T-helper 9 cell (primary cell): ENCODE results near the gene GOLIM4.
"Not testable (repeated sequence)": the region's sequence is repeated elsewhere in the genome, so short reads cannot be mapped to it uniquely, and the experiment has no call there.

Experiments
- DNase-seq: peaks from one replicate; pipeline ENCODE4 v3.0.0-alpha.2; 2020
- total RNA-seq, 2 donors: gene quantifications; one replicate each; lab custom pipeline; 2026; lab: John Stamatoyannopoulos, UW

GOLIM4 gene, protein sequence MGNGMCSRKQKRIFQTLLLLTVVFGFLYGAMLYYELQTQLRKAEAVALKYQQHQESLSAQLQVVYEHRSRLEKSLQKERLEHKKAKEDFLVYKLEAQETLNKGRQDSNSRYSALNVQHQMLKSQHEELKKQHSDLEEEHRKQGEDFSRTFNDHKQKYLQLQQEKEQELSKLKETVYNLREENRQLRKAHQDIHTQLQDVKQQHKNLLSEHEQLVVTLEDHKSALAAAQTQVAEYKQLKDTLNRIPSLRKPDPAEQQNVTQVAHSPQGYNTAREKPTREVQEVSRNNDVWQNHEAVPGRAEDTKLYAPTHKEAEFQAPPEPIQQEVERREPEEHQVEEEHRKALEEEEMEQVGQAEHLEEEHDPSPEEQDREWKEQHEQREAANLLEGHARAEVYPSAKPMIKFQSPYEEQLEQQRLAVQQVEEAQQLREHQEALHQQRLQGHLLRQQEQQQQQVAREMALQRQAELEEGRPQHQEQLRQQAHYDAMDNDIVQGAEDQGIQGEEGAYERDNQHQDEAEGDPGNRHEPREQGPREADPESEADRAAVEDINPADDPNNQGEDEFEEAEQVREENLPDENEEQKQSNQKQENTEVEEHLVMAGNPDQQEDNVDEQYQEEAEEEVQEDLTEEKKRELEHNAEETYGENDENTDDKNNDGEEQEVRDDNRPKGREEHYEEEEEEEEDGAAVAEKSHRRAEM
- total RNA-seq: 1.2 to 2.4 reads per million in 2 donors

- DNase-seq: no peak
Observed at GRCh38 chr3:168095611-168096209, at the start of gene GOLIM4. TSS of gene GOLIM4 (minus strand) at chr3:168095924. CDS start at chr3:168095285, 639 bp downstream.

- no peak for DNase-seq
Observed at GRCh38 chr3:168141405-168141998, 45.8 kb upstream of the GOLIM4 start.

DNA sequence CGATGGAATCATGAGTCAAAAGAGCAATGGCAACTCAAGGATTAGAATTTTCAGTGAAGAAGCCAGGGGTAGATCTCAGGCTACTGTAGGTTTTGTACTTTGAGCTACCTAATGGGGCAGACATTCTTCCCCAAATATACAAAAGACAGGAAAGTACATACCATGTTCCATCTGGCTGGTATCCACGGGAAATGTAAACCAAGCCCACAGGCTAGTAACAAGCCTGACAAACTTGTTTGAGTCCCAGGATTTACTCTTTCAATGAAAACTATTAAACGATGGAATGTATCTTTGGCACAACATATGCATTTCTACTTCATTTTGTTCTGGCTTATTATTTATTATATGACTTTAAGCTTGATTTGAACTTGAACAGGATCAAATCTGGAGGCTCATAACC lies 44.2 kb upstream of the GOLIM4 start:
- no peak for DNase-seq

DNA sequence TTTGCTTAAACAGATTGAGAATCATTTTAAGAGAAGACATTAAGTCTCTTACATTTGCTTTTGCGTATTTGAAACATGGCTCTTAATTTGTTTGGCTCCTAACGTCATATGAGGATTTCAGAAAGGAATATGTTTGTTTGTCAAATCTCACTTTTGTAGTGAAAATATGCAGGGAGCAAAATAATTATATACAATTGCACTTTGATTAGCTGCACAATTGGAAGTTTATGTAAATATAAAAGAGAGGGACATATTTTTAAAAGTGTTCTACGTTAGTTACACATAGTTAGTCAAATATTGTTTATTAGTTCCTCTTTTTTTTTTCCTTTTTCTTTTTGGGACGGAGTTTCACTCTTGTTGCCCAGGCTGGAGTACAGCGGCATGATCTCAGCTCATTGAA lies 42.7 kb upstream of the GOLIM4 start:
- no peak for DNase-seq

- no peak for DNase-seq
Observed at GRCh38 chr3:168134931-168135330, 39.2 kb upstream of the GOLIM4 start.

- DNase-seq: not testable (repeated sequence)
Observed at GRCh38 chr3:168130250-168130649, 34.5 kb upstream of the GOLIM4 start.

DNA sequence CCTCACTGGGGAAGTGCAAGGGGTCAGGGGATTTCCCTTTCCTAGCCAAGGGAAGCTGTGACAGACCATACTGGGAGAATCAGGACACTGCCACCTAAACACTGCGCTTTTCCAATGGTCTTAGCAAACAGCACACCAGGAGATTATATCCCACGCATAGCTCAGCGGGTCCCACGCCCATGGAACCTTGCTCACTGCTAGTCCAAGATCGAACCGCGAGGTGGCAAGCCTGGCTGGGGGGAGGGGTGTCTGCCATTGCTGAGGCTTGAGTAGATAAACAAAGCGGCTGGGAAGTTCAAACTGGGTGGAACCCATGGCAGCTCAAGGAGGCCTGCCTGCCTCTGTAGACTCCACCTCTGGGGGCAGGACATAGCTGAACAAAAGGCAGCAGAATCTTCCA lies 32.7 kb upstream of the GOLIM4 start:
- not testable (repeated sequence) for DNase-seq

DNA sequence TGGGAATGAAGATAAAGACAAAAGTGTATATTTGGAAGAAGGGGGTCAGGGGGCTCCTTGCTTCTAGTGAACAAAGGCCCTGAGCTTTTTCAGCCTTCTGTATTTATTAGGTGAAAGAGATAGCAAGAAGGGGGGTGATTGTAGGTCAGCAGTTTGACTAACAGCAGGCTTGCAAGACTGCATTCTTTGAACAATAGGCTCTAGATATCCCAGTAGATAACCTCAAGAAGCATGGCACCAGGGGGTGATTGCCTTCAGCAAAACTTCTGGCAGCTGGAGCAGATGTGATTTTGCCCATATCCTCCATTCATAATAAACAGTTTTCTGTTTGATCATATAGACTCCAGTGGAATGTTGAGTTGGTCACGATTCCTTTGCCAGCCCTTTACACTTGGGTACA lies 31.7 kb upstream of the GOLIM4 start:
- no peak for DNase-seq

GRCh38 chr3:168124791-168125190 lies 29.1 kb upstream of the GOLIM4 start:
- no peak for DNase-seq

- no peak for DNase-seq
Observed at GRCh38 chr3:168124291-168124690, 28.6 kb upstream of the GOLIM4 start.

DNA sequence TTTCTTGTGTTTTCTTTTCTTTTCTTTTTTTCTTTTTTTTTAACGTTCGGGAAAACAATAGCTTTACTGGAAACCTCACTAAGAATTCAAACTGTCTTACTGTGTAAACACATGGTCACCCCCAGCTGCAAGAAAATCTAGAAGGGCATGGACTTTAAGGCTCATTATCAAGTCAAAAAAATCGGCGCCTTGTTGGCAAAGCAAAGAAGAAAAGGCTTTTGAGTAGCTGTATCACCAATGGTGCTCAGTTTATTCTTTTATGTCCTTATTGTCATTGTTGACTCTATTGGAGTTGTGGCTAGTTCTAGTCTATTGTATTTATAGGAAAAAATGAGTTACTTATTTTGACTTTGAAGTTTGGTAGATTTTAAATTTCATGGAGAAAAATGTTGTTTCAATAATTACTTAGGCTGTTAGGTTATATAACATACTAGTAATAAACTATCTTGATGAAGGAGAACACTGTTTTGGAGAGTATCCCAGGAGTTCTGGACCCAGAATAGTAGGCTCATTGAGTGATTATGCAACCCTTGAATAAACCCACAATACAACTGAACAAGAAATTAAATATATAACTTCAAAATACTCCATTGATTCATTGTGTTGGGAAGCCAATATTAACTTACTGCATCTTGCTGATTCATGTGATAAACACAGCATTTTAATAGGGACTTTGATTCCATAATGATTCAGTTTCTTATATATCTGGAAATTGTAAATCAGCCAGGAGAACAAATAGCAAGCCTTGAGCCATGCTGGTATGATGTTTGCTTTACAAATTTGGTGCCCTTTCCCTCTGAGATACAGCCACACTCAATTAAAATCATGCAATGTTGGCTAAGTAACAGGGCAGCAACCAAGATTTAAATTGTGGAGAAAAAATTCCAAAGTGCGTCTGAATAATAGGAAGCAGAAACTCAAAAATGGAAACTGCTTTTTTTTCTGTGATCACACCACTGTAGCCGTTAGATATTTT lies 27.8 kb upstream of the GOLIM4 start:
- no peak for DNase-seq

- no peak for DNase-seq
Observed at GRCh38 chr3:168121184-168122017, 25.7 kb upstream of the GOLIM4 start.

GRCh38 chr3:168117853-168118313 lies 22.2 kb upstream of the GOLIM4 start:
- no peak for DNase-seq

DNA sequence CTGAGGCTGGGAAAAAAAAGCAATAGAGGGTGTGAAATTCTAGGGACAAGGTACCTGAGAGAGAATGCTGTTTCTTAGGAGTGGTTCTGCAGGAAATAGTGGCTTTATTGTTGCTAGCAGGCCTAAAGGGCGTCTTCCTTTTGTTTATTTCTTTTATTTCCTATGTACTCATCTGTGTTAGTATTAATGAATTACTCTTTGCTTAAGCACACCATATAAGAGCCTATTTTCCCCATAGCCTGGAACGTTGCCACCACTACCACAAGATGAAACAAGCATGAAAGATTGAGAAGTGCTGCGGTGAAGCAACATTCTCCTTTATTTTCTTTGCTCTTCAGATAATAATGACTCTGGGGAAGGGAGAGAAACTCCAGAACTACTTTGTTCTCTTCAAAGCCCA lies 21.3 kb upstream of the GOLIM4 start:
- no peak for DNase-seq

DNA sequence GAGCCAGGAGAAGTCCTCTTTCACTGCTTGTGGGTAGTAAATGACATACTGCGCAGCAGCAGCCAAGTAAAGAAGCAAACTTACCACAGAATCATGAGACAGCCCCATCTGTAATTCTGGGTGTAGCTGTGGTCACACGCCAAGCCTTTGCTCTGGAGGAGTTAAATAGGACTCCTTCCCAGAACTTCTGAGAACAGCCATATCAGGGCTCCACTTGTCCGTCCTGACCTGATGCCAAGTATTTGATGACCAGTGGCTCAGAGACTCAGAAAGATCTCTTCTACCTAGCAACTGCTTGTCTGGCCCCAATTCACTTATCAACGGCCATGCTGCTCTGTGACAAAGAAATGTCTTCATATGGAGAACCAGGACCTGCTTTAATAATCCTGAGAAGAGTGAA lies 20.6 kb upstream of the GOLIM4 start:
- no peak for DNase-seq

DNA sequence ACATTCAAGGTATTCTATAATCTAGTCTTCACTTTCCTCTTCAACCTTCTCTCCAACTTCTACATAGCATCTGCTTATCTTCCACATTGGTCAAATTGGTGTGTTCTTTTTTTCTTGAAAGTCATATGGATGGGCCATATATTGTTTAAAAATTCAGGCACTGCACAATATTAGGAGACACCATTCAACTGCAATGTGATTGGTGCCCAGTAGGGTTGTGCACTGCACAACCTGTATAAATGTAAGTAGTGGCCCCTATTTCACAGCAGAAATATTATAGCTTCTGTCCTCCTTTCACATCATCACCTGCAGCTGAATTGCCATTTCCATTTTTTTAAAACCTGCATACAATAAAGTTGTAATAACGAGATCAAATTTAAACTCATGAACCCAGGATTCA lies 18.1 kb upstream of the GOLIM4 start:
- DNase-seq: no peak

DNA sequence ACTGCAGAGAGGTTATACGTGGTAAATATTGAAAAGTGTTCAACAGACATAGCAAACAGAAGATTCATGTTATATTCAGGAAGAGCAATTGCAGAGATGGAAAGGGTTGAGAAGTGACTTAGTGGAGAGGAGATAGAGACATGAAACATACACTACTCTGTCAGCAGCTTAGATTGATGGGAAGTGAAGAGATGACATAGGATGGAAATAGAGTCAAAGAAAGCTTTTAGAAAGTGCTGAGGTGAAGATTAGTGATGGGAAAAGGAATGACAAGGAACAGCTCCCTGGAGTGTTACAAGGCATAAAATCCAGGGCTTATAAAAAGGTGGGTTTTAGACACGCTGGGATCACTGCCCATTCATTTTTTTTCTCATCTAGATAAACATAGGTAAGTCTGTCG lies 17.2 kb upstream of the GOLIM4 start:
- DNase-seq: no peak

DNA sequence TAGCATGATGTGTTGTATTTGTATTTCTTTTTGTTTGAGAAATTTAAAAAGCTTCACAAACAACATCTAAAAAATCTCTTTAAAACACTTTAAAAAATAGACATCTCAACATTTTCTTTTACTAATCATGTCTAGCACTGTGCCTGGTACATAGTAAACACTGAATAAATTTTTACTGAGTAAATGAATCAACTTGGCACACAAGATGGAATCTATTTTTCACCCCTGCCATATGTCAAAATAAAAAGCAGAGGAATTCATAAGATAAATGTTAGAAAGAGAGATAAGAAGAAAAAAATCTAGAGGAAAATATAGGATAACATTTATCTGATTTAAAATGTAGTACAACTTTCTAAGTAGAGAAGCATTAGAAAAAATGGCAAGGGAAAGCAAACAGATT lies 8.6 kb upstream of the GOLIM4 start:
- no peak for DNase-seq

- no peak for DNase-seq
Observed at GRCh38 chr3:168102735-168103410, 7.1 kb upstream of the GOLIM4 start.

DNA sequence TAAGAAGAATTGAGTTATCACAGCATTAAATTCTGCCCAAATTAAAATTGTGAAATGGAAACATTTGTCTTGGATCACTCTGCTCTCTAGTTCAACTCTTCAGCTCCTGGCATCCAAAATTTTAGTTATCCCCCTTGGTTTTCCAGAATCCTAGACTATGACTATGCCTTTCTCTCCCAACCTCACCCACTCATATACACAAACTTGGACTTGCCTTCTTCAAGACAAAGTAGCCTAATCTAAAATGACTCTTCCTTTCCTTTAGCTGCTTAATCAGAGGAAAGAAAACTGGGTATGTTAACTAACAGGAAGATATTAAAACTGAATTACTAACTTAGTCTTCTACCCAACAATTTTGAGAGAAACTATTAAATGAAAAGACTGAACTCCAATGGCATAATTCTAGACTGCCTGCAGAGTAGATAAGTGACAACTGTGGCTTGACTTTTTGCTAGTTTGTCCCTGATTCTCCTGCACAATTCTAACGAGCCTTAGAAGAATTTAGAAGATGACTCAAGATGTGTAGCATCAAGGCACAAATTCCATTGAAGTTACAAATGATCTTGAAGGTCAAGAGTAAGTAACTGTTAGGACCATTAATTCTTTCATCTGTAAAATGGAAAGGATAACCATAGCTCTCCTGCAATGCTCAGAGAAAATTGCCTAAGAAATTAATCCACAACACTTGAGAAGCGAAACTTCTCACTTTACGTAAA lies 5.2 kb upstream of the GOLIM4 start:
- no peak for DNase-seq
